Stimulated activated CD4-positive, alpha-beta T cell treated with anti-CD3 and anti-CD28 coated beads, Interleukin-2, amount 100 ng/mL, for 4 hours (primary cell): Measurements from ENCODE around the gene APCDD1L.
"Not testable (repeated sequence)": the region's sequence is repeated elsewhere in the genome, so short reads cannot be mapped to it uniquely, and the experiment has no call there.

Experiments
- DNase-seq: peaks from one replicate; pipeline ENCODE4 v3.0.0-alpha.2; 2020; ENCODE audit warnings: low read depth

Gene APCDD1L

GRCh38 chr20:58416057-58416456 lies 99.1 kb downstream of the APCDD1L start:
- no peak for DNase-seq

- not testable (repeated sequence) for DNase-seq
Measured at GRCh38 chr20:58414786-58415185, 100.4 kb downstream of the APCDD1L start.

- not testable (repeated sequence) for DNase-seq
Measured at GRCh38 chr20:58414216-58414615, 101.0 kb downstream of the APCDD1L start.
